GM10266 (cell line): ENCODE data around the gene NEDD9.

Experiments used
- DNase-seq: peaks from one replicate; pipeline ENCODE4 v3.0.0; 2012; ENCODE audit errors: extremely low spot score
- TF ChIP-seq, protein P1 (sequence below): IDR thresholded peaks from 2 replicates; pipeline ENCODE4 v1.5.1; 2012; ENCODE audit warnings: mild to moderate bottlenecking, low read depth; ENCODE audit not compliant: control insufficient read depth, insufficient read depth; ENCODE audit errors: missing control alignments

Gene NEDD9

DNA sequence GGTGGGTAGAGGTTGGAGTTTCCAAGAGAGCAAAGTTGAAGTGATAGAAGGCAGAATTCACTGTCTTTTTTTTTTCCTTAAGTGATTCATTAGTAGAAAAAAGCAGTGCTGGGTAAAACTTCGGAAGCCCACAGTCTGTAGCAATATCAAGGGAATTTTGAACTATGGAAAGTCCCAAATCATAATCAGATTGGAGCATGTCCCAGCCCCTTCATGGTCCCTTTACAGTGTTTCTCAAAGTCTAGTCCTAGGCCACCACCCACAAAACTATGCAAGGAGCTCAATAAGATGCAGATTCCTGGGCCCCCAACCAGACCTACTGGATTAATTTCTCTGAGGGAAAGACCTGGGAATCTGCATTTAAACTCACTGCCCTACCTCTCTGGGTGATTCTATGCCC lies 22.6 kb downstream of the NEDD9 start:
- TF ChIP-seq, protein P1, sequence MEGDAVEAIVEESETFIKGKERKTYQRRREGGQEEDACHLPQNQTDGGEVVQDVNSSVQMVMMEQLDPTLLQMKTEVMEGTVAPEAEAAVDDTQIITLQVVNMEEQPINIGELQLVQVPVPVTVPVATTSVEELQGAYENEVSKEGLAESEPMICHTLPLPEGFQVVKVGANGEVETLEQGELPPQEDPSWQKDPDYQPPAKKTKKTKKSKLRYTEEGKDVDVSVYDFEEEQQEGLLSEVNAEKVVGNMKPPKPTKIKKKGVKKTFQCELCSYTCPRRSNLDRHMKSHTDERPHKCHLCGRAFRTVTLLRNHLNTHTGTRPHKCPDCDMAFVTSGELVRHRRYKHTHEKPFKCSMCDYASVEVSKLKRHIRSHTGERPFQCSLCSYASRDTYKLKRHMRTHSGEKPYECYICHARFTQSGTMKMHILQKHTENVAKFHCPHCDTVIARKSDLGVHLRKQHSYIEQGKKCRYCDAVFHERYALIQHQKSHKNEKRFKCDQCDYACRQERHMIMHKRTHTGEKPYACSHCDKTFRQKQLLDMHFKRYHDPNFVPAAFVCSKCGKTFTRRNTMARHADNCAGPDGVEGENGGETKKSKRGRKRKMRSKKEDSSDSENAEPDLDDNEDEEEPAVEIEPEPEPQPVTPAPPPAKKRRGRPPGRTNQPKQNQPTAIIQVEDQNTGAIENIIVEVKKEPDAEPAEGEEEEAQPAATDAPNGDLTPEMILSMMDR, result no peak
- DNase-seq, result no peak

DNA sequence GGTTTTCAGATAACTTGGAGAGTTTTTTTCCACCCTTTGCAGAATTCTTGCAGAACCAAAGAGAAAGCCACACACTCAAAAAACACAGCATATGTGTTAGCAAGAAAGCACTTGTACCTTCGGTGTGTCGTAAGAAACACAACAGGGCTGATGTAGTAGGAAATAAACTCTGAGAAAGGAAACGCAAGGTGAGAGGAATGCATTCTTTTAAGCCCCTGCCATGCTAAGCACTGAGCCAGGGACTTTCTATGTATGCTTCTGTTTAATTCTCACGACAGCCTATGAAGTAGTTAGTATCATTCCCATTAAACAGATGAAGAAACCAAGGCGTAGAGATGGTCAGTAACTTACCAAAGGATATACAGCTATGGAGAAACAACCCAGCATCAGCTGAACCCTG lies 23.1 kb downstream of the NEDD9 start:
- no peak for DNase-seq
- TF ChIP-seq, protein P1, result no peak

DNA sequence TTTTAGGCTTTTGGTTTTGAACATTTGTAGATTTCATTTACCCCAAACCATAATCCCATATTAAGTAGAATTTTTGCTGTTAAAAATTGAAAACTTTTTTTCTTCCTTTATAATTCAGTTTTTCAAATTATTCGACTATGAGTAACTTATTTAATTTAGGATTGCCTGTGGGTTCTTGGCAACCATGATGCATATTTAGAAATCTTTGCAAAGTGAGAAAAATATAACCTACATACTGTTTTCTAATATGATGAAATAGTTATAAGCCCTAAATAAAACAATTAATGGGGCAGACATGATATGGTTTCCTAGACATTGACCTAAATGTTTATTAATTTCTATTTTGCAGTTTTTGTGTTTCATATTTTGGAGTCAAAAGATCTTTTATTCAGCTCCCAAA lies 23.6 kb downstream of the NEDD9 start:
- TF ChIP-seq, protein P1, result no peak
- no peak for DNase-seq

DNA sequence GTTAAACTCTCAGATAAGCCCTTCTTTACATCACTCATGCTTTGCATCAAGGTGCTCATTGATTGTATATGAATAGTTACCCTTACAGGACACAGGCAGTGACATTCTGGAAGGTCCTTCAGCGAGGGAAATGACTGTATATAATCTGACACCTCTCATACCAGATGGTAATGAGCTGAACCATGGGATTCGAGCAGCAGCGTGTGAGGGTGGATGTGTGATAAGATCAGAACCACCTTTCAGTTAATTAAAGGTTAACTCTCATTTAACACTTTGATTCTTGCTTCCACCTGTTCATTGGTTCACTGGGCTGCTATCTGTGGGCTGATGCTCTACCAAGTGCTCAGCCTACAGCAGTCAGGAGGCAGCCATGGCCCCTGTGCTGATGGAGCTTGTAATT lies 24.2 kb downstream of the NEDD9 start:
- DNase-seq, result no peak
- TF ChIP-seq, protein P1, result no peak

DNA sequence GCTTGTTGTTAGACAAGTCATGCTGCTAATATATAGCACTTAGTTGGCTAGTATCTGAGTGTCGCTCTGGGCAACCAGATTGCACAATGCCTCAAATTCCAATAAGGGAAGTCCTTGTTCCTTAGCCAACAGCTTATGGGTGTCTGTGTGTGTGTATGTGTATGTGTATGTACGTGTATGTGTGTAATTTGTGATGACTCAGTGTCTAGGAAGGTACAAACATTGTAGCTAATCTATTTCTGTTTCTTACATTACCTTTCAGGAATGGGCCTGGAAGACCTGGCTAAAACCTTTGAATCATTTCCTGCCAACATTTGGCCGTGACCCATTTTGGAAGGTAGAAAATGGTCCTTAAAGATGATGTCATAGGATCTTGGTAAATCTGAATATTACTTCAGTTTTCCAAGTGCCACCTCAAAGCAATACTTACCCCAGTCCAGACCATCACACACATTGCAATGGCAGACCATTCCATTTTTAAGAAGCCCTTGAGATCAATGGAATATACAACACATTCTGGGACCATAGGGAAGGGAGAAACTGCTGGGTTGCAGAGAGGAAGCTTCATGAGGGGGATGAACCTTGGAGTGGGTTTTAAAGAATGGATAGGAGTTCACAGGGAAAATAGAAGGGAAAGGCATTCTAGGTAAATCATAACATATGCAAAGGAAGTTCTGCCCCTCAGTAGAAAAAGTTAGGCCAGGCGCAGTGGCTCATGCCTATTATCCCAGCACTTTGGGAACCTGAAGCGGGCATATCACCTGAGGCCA lies 25.1 kb downstream of the NEDD9 start:
- DNase-seq, result no peak
- TF ChIP-seq, protein P1, result no peak

DNA sequence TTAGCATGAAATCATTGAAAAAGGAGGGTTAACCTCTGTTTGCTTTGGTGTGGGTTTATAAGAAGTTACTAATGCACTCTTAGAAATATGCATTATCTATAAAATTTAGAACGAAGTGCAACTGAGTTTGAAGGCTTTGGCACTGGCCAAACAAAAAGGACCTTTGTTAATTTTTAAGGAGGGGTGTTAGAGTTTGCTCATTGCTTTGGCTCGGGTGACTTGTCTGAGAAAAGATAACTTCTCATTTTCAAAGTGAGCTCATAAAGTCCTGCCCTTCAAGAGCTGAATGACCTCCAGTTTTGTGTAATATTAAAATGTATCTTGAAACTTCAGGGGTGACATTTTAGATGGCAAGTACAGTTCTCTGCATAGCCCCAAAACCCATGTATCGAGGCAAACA lies 25.9 kb downstream of the NEDD9 start:
- DNase-seq, result no peak
- TF ChIP-seq, protein P1, result no peak

DNA sequence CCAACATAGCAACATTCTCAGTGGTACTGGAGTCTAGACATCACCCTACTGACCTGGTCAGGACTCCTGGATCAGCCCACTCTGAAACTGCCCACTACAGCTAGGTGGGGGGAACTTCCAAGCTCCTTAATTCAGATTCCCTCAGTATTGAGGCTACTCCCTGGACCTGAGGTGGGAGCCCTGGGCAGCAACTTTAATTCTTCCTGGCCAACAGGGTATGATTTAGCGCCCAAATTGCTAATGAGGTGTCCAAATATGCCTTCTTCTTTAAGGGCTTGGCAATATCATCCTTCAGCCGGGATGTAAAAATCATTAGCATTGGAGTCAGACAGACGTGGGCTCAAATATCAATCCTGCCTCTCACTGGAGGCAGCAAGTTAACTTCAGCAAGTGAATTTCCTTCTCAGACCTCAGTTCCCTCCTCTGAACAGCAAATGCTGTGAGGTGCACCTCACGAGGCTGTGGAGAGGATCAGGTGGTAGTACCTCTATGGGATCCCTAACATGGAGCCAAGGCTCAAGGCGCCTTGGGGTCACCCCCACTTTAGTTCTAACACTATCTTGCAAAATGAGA lies 27.6 kb downstream of the NEDD9 start:
- TF ChIP-seq, protein P1, result no peak
- DNase-seq, result no peak
